GM21526 (cell line): Measurements from ENCODE around the gene FAM107B.

Source experiments
- ATAC-seq: cut with Tn5 transposase; IDR thresholded peaks from one replicate; pipeline ENCODE4 v1.9.1; 2021; ENCODE audit warnings: moderate library complexity; ENCODE audit not compliant: unreplicated experiment, low FRiP score

FAM107B gene

GRCh38 chr10:14779001-14779651, 4.4 kb upstream of the FAM107B start:
- ATAC-seq, result no peak

- no peak for ATAC-seq
These were observed 1.8 kb upstream of the FAM107B start for GRCh38 chr10:14776546-14776945.

- ATAC-seq, result no peak
These were observed 959 bp upstream of the FAM107B start for GRCh38 chr10:14775656-14776055.

- no peak for ATAC-seq
These were observed 500 bp downstream of the FAM107B start for GRCh38 chr10:14774214-14774580.

- no peak for ATAC-seq
These were observed 1.0 kb downstream of the FAM107B start for GRCh38 chr10:14773551-14774213.

GRCh38 chr10:14772399-14772798, 2.3 kb downstream of the FAM107B start:
- ATAC-seq, result no peak

GRCh38 chr10:14770927-14771326, 3.8 kb downstream of the FAM107B start:
- no peak for ATAC-seq

GRCh38 chr10:14761372-14761771, 13.3 kb downstream of the FAM107B start:
- no peak for ATAC-seq

GRCh38 chr10:14758994-14759664, 15.6 kb downstream of the FAM107B start:
- ATAC-seq, result no peak

- ATAC-seq, result no peak
These were observed 16.2 kb downstream of the FAM107B start for GRCh38 chr10:14758451-14758850.

GRCh38 chr10:14757986-14758385, 16.7 kb downstream of the FAM107B start:
- no peak for ATAC-seq

GRCh38 chr10:14757394-14757793, 17.3 kb downstream of the FAM107B start:
- ATAC-seq, result no peak

- ATAC-seq, result no peak
These were observed 21.3 kb downstream of the FAM107B start for GRCh38 chr10:14753441-14753840.

- no peak for ATAC-seq
These were observed 22.8 kb downstream of the FAM107B start for GRCh38 chr10:14751921-14752320.

- no peak for ATAC-seq
These were observed 23.4 kb downstream of the FAM107B start for GRCh38 chr10:14751014-14751896.

- ATAC-seq, result no peak
These were observed 25.5 kb downstream of the FAM107B start for GRCh38 chr10:14749070-14749809.

- no peak for ATAC-seq
These were observed 26.3 kb downstream of the FAM107B start for GRCh38 chr10:14748441-14748840.

- ATAC-seq, result peak; percentile 82
These were observed 31.9 kb downstream of the FAM107B start for GRCh38 chr10:14742815-14743214.

GRCh38 chr10:14742382-14742781, 32.3 kb downstream of the FAM107B start:
- no peak for ATAC-seq

- ATAC-seq, result no peak
These were observed 33.9 kb downstream of the FAM107B start for GRCh38 chr10:14740684-14741247.
